Measurements from ENCODE around the gene GABRG3. TPM values are rescaled to one million over a fixed set of nuclear protein-coding genes. Genes with fewer than 3 reads are reported as not detected.

Gene GABRG3
- total RNA-seq, 1 donor from 2014 or later: not detected

DNA sequence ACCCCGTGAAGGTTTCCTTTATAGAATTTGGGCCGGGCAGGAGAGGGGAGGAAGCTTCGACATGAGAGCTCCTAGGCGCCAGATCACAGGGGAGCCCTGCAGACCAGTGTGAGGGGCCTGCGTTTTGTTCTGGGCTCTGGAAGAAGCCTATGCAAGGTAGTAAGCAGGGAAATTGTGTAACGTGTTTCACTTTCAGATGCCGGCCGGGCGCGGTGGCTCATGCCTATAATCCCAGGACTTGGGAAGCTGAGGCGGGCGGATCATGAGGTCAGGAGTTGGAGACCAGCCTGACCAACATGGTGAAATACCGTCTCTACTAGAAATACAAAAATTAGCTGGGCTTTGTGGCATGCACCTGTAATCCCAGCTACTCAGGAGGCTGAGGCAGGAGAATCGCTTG is 65.2 kb downstream of the GABRG3 start:
- Histone ChIP-seq H3K36me3 (no peaks in the 10 kb centered on the region), H3K9me3 (no peaks in the 10 kb centered on the region), H3K4me3 (no peak overlapping the region), H3K27me3 (no peaks in the 10 kb centered on the region), H3K27ac (no peak overlapping the region), H3K4me1 (no peaks in the 10 kb centered on the region)
- no peak for DNase-seq (ENCODE audit: extremely low spot score in 2 of 2)
- no peak for TF ChIP-seq POLR2A (IDR thresholded peaks at IDR 0.05)
- TF ChIP-seq, protein P1, sequence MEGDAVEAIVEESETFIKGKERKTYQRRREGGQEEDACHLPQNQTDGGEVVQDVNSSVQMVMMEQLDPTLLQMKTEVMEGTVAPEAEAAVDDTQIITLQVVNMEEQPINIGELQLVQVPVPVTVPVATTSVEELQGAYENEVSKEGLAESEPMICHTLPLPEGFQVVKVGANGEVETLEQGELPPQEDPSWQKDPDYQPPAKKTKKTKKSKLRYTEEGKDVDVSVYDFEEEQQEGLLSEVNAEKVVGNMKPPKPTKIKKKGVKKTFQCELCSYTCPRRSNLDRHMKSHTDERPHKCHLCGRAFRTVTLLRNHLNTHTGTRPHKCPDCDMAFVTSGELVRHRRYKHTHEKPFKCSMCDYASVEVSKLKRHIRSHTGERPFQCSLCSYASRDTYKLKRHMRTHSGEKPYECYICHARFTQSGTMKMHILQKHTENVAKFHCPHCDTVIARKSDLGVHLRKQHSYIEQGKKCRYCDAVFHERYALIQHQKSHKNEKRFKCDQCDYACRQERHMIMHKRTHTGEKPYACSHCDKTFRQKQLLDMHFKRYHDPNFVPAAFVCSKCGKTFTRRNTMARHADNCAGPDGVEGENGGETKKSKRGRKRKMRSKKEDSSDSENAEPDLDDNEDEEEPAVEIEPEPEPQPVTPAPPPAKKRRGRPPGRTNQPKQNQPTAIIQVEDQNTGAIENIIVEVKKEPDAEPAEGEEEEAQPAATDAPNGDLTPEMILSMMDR (IDR thresholded peaks at IDR 0.05): no peak
- no peak for TF ChIP-seq POLR2AphosphoS5 (IDR thresholded peaks at IDR 0.05; ENCODE audit: insufficient read depth in 1 of 2, low read depth in 1 of 2)
- intact Hi-C loops (cut with DNase I): no loop called here

DNA sequence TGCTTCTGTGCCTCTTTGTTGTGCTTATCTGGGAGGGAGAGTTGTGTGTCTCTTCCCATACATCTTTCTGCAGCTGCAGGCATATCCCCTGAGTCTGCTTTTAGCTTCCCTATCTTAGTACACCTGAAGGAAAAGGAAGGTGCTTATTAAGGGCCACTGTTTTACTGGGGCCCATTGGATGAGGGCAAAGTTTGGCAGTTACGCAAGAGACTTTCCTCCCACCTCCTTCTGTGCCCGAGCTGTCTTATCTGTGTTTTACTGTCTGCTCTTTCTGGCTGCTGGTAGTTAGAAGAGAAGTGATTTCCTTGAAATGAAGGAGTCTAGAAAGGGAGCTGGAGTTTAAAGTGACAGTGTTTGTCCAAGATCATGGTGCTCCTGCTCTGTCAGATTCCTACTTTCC is 66.5 kb downstream of the GABRG3 start:
- Histone ChIP-seq H3K27ac (no peak overlapping the region), H3K4me3 (no peak overlapping the region), H3K9me3 (no peaks in the 10 kb centered on the region), H3K27me3 (no peaks in the 10 kb centered on the region), H3K4me1 (no peaks in the 10 kb centered on the region), H3K36me3 (no peaks in the 10 kb centered on the region)
- intact Hi-C loops (cut with DNase I): no loop called here
- TF ChIP-seq, protein P1 (IDR thresholded peaks at IDR 0.05): no peak
- TF ChIP-seq POLR2A (IDR thresholded peaks at IDR 0.05) (no peak), POLR2AphosphoS5 (IDR thresholded peaks at IDR 0.05; ENCODE audit: insufficient read depth in 1 of 2, low read depth in 1 of 2) (no peak)
- DNase-seq (ENCODE audit: extremely low spot score in 2 of 2): no peak

DNA sequence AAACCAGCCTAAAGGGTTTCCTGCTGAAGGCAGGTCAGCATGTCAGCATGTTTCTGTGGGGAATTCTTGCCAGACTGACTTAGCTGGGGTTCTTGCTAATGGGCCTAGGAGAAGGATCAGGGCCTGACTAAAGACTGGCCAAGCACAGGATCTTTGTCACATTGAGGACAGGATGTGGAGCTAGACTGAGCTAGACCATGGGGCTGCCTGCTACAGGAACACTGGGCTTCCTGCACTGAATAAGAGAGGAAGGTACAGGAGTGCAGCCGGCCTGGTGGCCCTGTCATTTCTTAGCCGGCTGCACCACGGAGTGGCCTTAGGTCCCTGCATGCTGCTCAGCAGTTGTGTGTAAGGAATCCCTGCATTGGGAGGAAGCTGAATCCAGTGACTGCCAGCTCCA is 68.2 kb downstream of the GABRG3 start:
- TF ChIP-seq POLR2AphosphoS5 (IDR thresholded peaks at IDR 0.05; ENCODE audit: insufficient read depth in 1 of 2, low read depth in 1 of 2) (no peak), POLR2A (IDR thresholded peaks at IDR 0.05) (no peak)
- TF ChIP-seq, protein P1 (IDR thresholded peaks at IDR 0.05): no peak
- Histone ChIP-seq H3K4me3 (no peak overlapping the region), H3K4me1 (no peaks in the 10 kb centered on the region), H3K9me3 (no peaks in the 10 kb centered on the region), H3K27me3 (no peaks in the 10 kb centered on the region), H3K36me3 (no peaks in the 10 kb centered on the region), H3K27ac (no peak overlapping the region)
- intact Hi-C loops (cut with DNase I): no loop called here
- no peak for DNase-seq (ENCODE audit: extremely low spot score in 2 of 2)

DNA sequence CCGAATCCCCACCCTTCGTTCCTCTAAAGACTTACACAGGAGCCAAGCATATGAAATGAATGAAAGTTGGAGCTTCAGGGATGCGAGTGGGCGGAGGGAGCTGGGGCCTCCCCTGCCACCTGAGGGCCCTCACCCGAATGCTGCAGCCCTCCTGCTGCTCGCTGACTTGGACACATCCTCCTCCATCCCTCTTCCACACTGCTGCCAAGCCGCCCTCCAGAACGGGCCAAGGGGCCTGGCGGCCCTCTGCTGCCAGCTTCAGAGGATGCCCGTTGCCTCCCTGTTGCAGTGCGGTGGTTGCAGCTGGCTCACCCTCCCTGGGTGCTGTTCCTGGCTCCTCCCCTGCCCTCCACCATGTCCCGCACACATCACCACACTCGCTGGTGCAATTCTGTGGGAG is 71.2 kb downstream of the GABRG3 start:
- no peak for DNase-seq (ENCODE audit: extremely low spot score in 2 of 2)
- no peaks in the 10 kb centered on the region for H3K9me3 ChIP-seq
- no peak overlapping the region for H3K4me3 ChIP-seq
- no peaks in the 10 kb centered on the region for H3K4me1 ChIP-seq
- H3K36me3 ChIP-seq: no peaks in the 10 kb centered on the region
- no peaks in the 10 kb centered on the region for H3K27me3 ChIP-seq
- H3K27ac ChIP-seq: no peak overlapping the region
- TF ChIP-seq POLR2AphosphoS5 (IDR thresholded peaks at IDR 0.05; ENCODE audit: insufficient read depth in 1 of 2, low read depth in 1 of 2): no peak
- TF ChIP-seq POLR2A (IDR thresholded peaks at IDR 0.05): no peak
- TF ChIP-seq, protein P1 (IDR thresholded peaks at IDR 0.05): no peak
- intact Hi-C loops (cut with DNase I): no loop called here

DNA sequence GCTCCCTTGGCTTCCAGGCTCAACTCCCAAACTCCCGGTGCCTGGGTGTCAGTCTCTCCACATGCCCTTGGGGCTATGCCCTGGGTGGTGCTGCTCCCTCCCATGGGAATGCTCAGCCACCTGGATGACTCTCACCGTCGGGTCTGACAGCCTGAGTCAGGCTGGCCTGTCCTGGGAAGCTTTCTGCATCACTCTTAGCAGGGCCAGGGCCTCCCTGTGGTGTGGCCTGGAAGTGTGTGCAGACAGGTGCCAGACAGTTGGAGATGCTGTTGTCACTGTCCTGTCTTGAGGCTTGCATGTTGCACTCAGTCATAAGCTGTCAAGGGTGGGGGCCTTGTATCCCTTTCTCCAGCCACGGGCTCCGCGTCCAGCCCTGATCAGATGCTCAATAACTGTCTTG is 71.7 kb downstream of the GABRG3 start:
- intact Hi-C loops (cut with DNase I): no loop called here
- no peak for DNase-seq (ENCODE audit: extremely low spot score in 2 of 2)
- Histone ChIP-seq H3K36me3 (no peaks in the 10 kb centered on the region), H3K4me1 (no peaks in the 10 kb centered on the region), H3K27me3 (no peaks in the 10 kb centered on the region), H3K9me3 (no peaks in the 10 kb centered on the region), H3K27ac (no peak overlapping the region), H3K4me3 (no peak overlapping the region)
- TF ChIP-seq POLR2A (IDR thresholded peaks at IDR 0.05): no peak
- no peak for TF ChIP-seq POLR2AphosphoS5 (IDR thresholded peaks at IDR 0.05; ENCODE audit: insufficient read depth in 1 of 2, low read depth in 1 of 2)
- TF ChIP-seq, protein P1 (IDR thresholded peaks at IDR 0.05): no peak

All from vagina (tissue), 2 donors.